Myometrial cell (primary cell): ENCODE results near the gene LGALS8. TPM values are rescaled to one million over a fixed set of nuclear protein-coding genes. Genes with fewer than 3 reads are reported as not detected.

Experiments
- total RNA-seq: library from RNA; depleted of rRNA; stranded (reverse); fragments of >200 nt; gene quantifications from 2 replicates; pipeline ENCODE4 v1.2.3, GENCODE V29; 2015

The LGALS8 gene
- 43.8 and 91.4 TPM in 2 replicates for total RNA-seq

GRCh38 chr1:236523704-236524141, at the start of gene LGALS8:
LGALS8 (plus strand) TSS chr1:236523982; CDS start chr1:236526071, 2,089 bp downstream.

Other genes with a start within 250 kb of the LGALS8 start
- gene ERO1B, start 242.0 kb upstream of the LGALS8 start, total RNA-seq: 0.29 and 1.2 TPM in 2 replicates
- gene EDARADD, start 129.7 kb upstream of the LGALS8 start, total RNA-seq: 1.7 and 2.3 TPM in 2 replicates
- 19.6 and 25.7 TPM in 2 replicates for gene HEATR1, start 80.5 kb downstream of the LGALS8 start, total RNA-seq
- not detected in 2 replicates for gene ACTN2, start 162.5 kb downstream of the LGALS8 start, total RNA-seq